Smooth muscle cell (in vitro differentiated cells): Measurements from ENCODE around the gene TXNDC16. TPM values are rescaled to one million over a fixed set of nuclear protein-coding genes. Genes with fewer than 3 reads are reported as not detected.
"Not testable (repeated sequence)": the region's sequence is repeated elsewhere in the genome, so short reads cannot be mapped to it uniquely, and the experiment has no call there.

Source experiments
- DNase-seq: peaks from one replicate; lab custom pipeline; 2025; ENCODE audit not compliant: unreplicated experiment; lab: John Stamatoyannopoulos, UW
- H2AFZ ChIP-seq: fragments of 200-600 bp; sonication (generic); 2 replicates; pipeline ENCODE4 v1.6.0; 2016; ENCODE audit warnings: antibody characterized with exemption, low read depth, mild to moderate bottlenecking
- H3F3A ChIP-seq: fragments of 200-600 bp; sonication (generic); 2 replicates; pipeline ENCODE4 v1.6.0; 2017; ENCODE audit warnings: antibody characterized with exemption, low read depth
- H3K27ac ChIP-seq: fragments of 200-600 bp; sonication (generic); 2 replicates; pipeline ENCODE4 v1.5.1; 2016; ENCODE audit warnings: low read depth, mild to moderate bottlenecking
- H3K27me3 ChIP-seq: fragments of 200-600 bp; sonication (generic); 2 replicates; pipeline ENCODE4 v1.6.1; 2016; ENCODE audit warnings: low read depth, mild to moderate bottlenecking
- H3K36me3 ChIP-seq: fragments of 200-600 bp; sonication (generic); 2 replicates; pipeline ENCODE4 v1.5.1; 2016; ENCODE audit warnings: low read depth
- H3K4me1 ChIP-seq: fragments of 200-600 bp; sonication (generic); 2 replicates; pipeline ENCODE4 v1.5.1; 2016; ENCODE audit warnings: low read depth
- H3K4me2 ChIP-seq: fragments of 200-600 bp; sonication (generic); 2 replicates; pipeline ENCODE4 v1.6.0; 2016; ENCODE audit warnings: mild to moderate bottlenecking
- H3K4me3 ChIP-seq: fragments of 200-600 bp; sonication (generic); 2 replicates; pipeline ENCODE4 v1.5.1; 2016; ENCODE audit warnings: mild to moderate bottlenecking
- H3K79me2 ChIP-seq: fragments of 200-600 bp; sonication (generic); 2 replicates; pipeline ENCODE4 v1.6.0; 2016; ENCODE audit warnings: low read depth, mild to moderate bottlenecking
- H3K9ac ChIP-seq: fragments of 200-600 bp; sonication (generic); 2 replicates; pipeline ENCODE4 v1.6.0; 2016; ENCODE audit warnings: low read depth
- H3K9me3 ChIP-seq: fragments of 200-600 bp; sonication (generic); replicated peaks from 2 replicates; pipeline ENCODE4 v1.5.1; 2016; ENCODE audit warnings: low read depth
- H4K20me1 ChIP-seq: fragments of 200-600 bp; sonication (generic); 2 replicates; pipeline ENCODE4 v1.6.0; 2016; ENCODE audit warnings: low read depth
- CTCF ChIP-seq: fragments of 200-600 bp; sonication (generic); IDR thresholded peaks from 2 replicates; pipeline ENCODE4 v1.5.1; 2017; ENCODE audit warnings: borderline replicate concordance, mild to moderate bottlenecking, antibody characterized with exemption; ENCODE audit not compliant: insufficient read depth, poor library complexity, severe bottlenecking
- WGBS: methylation state at CpG from one replicate; pipeline ENCODE4 v1.1.7; 2016; ENCODE audit warnings: low lambda C conversion rate; 5-methylcytosine and 5-hydroxymethylcytosine counted together
- polyA plus RNA-seq: library from polyadenylated mRNA; unstranded; fragments of >200 nt; fragmentation: Nextera tagmentation; extraction: Ambion mirVana; gene quantifications from 2 replicates; pipeline ENCODE4 v1.2.1, GENCODE V29; 2016
- total RNA-seq: library from RNA; depleted of rRNA; stranded (reverse); fragments of >200 nt; gene quantifications from 2 replicates; pipeline ENCODE4 v1.2.3, GENCODE V29; 2014

The TXNDC16 gene
- total and polyA plus RNA-seq, 2 experiments from 2014 or later, result 1.8 to 5.6 TPM

- Histone ChIP-seq H3K9me3 (no peaks in the 10 kb centered on the region), H3K4me2 (no peak overlapping the region), H3K79me2 (no peaks in the 10 kb centered on the region), H3K4me1 (no peaks in the 10 kb centered on the region), H3K27me3 (no peaks in the 10 kb centered on the region), H3K9ac (no peak overlapping the region), H4K20me1 (no peaks in the 10 kb centered on the region), H3F3A (no peaks in the 10 kb centered on the region), H3K27ac (no peak overlapping the region), H3K36me3 (no peaks in the 10 kb centered on the region), H2AFZ (no peak overlapping the region), H3K4me3 (no peak overlapping the region)
- no peak for TF ChIP-seq CTCF
- no peak for DNase-seq
Measured at GRCh38 chr14:52583544-52583943, 31.2 kb upstream of the TXNDC16 start.

GRCh38 chr14:52575858-52576257, 23.6 kb upstream of the TXNDC16 start:
- no peak for TF ChIP-seq CTCF
- no peak overlapping the region for H3K27ac ChIP-seq
- H3K4me2 ChIP-seq, result no peak overlapping the region
- H3K4me3 ChIP-seq, result no peak overlapping the region
- H3K4me1 ChIP-seq, result no peaks in the 10 kb centered on the region
- no peaks in the 10 kb centered on the region for H4K20me1 ChIP-seq
- 90% methylated on average over 2 of the region's 2 CpGs for WGBS
- DNase-seq, result no peak
- no peaks in the 10 kb centered on the region for H3K36me3 ChIP-seq
- no peaks in the 10 kb centered on the region for H3K79me2 ChIP-seq
- H3K9me3 ChIP-seq, result no peaks in the 10 kb centered on the region
- no peak overlapping the region for H2AFZ ChIP-seq
- H3K9ac ChIP-seq, result no peak overlapping the region
- no peaks in the 10 kb centered on the region for H3F3A ChIP-seq
- H3K27me3 ChIP-seq, result no peaks in the 10 kb centered on the region

- WGBS, result 89% methylated on average over 7 of the region's 7 CpGs
- not testable (repeated sequence) for H3K4me3 ChIP-seq, H4K20me1 ChIP-seq, H2AFZ ChIP-seq, H3K9ac ChIP-seq, H3K36me3 ChIP-seq, H3K27me3 ChIP-seq, H3K4me1 ChIP-seq, H3F3A ChIP-seq, H3K79me2 ChIP-seq, H3K9me3 ChIP-seq, H3K4me2 ChIP-seq, DNase-seq, H3K27ac ChIP-seq
Measured at GRCh38 chr14:52568454-52568853, 16.1 kb upstream of the TXNDC16 start.

- Histone ChIP-seq H3K4me3 (no peak overlapping the region), H3K27ac (no peak overlapping the region), H3F3A (no peaks in the 10 kb centered on the region), H4K20me1 (no peaks in the 10 kb centered on the region), H2AFZ (no peak overlapping the region), H3K4me1 (no peaks in the 10 kb centered on the region), H3K9me3 (no peaks in the 10 kb centered on the region), H3K4me2 (no peak overlapping the region), H3K9ac (no peak overlapping the region), H3K79me2 (no peaks in the 10 kb centered on the region), H3K36me3 (no peaks in the 10 kb centered on the region), H3K27me3 (no peaks in the 10 kb centered on the region)
- WGBS, result 8% methylated on average over 2 of the region's 2 CpGs
- DNase-seq, result no peak
- TF ChIP-seq CTCF, result no peak
Measured at GRCh38 chr14:52563120-52563519, 10.8 kb upstream of the TXNDC16 start.
